GM23338 (cell line): ENCODE data around the gene FBLIM1. TPM values are rescaled to one million over a fixed set of nuclear protein-coding genes. Genes with fewer than 3 reads are reported as not detected.

ENCODE experiments used
- ATAC-seq: fragments of 200-7000 bp; cut with Tn5 transposase; 3 replicates; pipeline ENCODE4 v1.9.1; 2020
- DNase-seq: peaks from one replicate; pipeline ENCODE4 v3.0.0-alpha.2; 2015; ENCODE audit warnings: low spot score
- H2AFZ ChIP-seq: fragments of 200-600 bp; sonication (generic); 2 replicates; pipeline ENCODE4 v1.8.0; 2016; ENCODE audit warnings: antibody characterized with exemption, mild to moderate bottlenecking, moderate library complexity
- H3F3A ChIP-seq: fragments of 200-600 bp; sonication (generic); replicated peaks from 2 replicates; pipeline ENCODE4 v1.8.0; 2017; ENCODE audit warnings: antibody characterized with exemption, mixed run types, low read depth
- H3K27ac ChIP-seq: fragments of 200-600 bp; sonication (generic); 2 replicates; pipeline ENCODE4 v1.6.1; 2016; ENCODE audit warnings: low read depth
- H3K27me3 ChIP-seq: fragments of 200-600 bp; sonication (generic); 2 replicates; pipeline ENCODE4 v1.8.0; 2016; ENCODE audit warnings: mild to moderate bottlenecking, mixed run types, moderate library complexity; ENCODE audit not compliant: insufficient read depth
- H3K36me3 ChIP-seq: fragments of 200-600 bp; sonication (generic); 2 replicates; pipeline ENCODE4 v1.8.0; 2016; ENCODE audit warnings: mild to moderate bottlenecking; ENCODE audit not compliant: insufficient read depth
- H3K4me1 ChIP-seq: fragments of 200-600 bp; sonication (generic); 2 replicates; pipeline ENCODE4 v1.8.0; 2016; ENCODE audit warnings: mild to moderate bottlenecking, moderate library complexity; ENCODE audit not compliant: insufficient read depth
- H3K4me2 ChIP-seq: fragments of 200-600 bp; sonication (generic); 2 replicates; pipeline ENCODE4 v1.7.1; 2017; ENCODE audit warnings: mixed run types
- H3K4me3 ChIP-seq: fragments of 200-600 bp; sonication (generic); 2 replicates; pipeline ENCODE4 v1.6.1; 2016; ENCODE audit warnings: mixed run types
- H3K79me2 ChIP-seq: fragments of 200-600 bp; sonication (generic); replicated peaks from 2 replicates; pipeline ENCODE4 v1.8.0; 2017; ENCODE audit warnings: mild to moderate bottlenecking; ENCODE audit not compliant: insufficient read depth
- H3K9me2 ChIP-seq: fragments of 200-600 bp; sonication (generic); 2 replicates; pipeline ENCODE4 v1.8.0; 2017; ENCODE audit not compliant: insufficient read depth
- H4K20me1 ChIP-seq: fragments of 200-600 bp; sonication (generic); replicated peaks from 2 replicates; pipeline ENCODE4 v1.8.0; 2017; ENCODE audit warnings: mild to moderate bottlenecking; ENCODE audit not compliant: insufficient read depth
- H3K27ac Mint-ChIP-seq: 2 replicates; pipeline ENCODE4 v1.8.0; 2020; ENCODE audit warnings: inconsistent platforms, mild to moderate bottlenecking, moderate library complexity, mixed read lengths
- H3K27me3 Mint-ChIP-seq: 3 replicates; pipeline ENCODE4 v1.8.0; 2022; ENCODE audit warnings: low read depth, mild to moderate bottlenecking, moderate library complexity, mixed read lengths, inconsistent platforms; ENCODE audit not compliant: insufficient read depth, poor library complexity
- H3K36me3 Mint-ChIP-seq: 3 replicates; pipeline ENCODE4 v1.8.0; 2021; ENCODE audit warnings: low read depth, mild to moderate bottlenecking, inconsistent platforms, moderate library complexity, mixed read lengths
- H3K4me1 Mint-ChIP-seq: 3 replicates; pipeline ENCODE4 v1.8.0; 2020; ENCODE audit warnings: mild to moderate bottlenecking, inconsistent platforms, mixed read lengths
- H3K4me3 Mint-ChIP-seq: 3 replicates; pipeline ENCODE4 v1.8.0; 2021; ENCODE audit warnings: moderate library complexity, mild to moderate bottlenecking, inconsistent platforms, mixed read lengths
- H3K9me3 Mint-ChIP-seq: 3 replicates; pipeline ENCODE4 v1.8.0; 2020; ENCODE audit warnings: moderate library complexity, mild to moderate bottlenecking, inconsistent platforms, mixed read lengths
- CREB1 ChIP-seq: fragments of 250-450 bp; sonication (Bioruptor Pico); IDR thresholded peaks from 2 replicates; pipeline ENCODE4 v1.5.0; 2020; ENCODE audit warnings: low read depth, mild to moderate bottlenecking, moderate library complexity
- ETS1 ChIP-seq: IDR thresholded peaks from 2 replicates; pipeline ENCODE4 v1.6.1; 2016; ENCODE audit warnings: antibody characterized with exemption
- EZH2 ChIP-seq: fragments of 200-600 bp; sonication (generic); IDR thresholded peaks from one replicate; pipeline ENCODE4 v1.8.0; 2017; ENCODE audit warnings: antibody characterized with exemption, mild to moderate bottlenecking, low read depth; ENCODE audit not compliant: unreplicated experiment
- EZH2phosphoT487 ChIP-seq: fragments of 200-600 bp; sonication (generic); IDR thresholded peaks from one replicate; pipeline ENCODE4 v1.8.1; 2018; ENCODE audit warnings: antibody characterized with exemption; ENCODE audit not compliant: unreplicated experiment
- JUNB ChIP-seq: IDR thresholded peaks from one replicate; pipeline ENCODE4 v1.6.1; 2016; ENCODE audit warnings: antibody characterized with exemption; ENCODE audit not compliant: unreplicated experiment
- POLR2AphosphoS5 ChIP-seq: IDR thresholded peaks from 2 replicates; pipeline ENCODE4 v1.6.1; 2016; ENCODE audit warnings: antibody characterized with exemption, low read depth
- REST ChIP-seq: IDR thresholded peaks from one replicate; pipeline ENCODE4 v1.6.1; 2018; ENCODE audit warnings: antibody characterized with exemption; ENCODE audit not compliant: unreplicated experiment
- STAT1 ChIP-seq: IDR thresholded peaks from one replicate; pipeline ENCODE4 v1.6.1; 2016; ENCODE audit warnings: antibody characterized with exemption; ENCODE audit not compliant: unreplicated experiment
- ZNF331 ChIP-seq: fragments of 250-450 bp; sonication (Bioruptor Pico); IDR thresholded peaks from 2 replicates; pipeline ENCODE4 v1.5.0; 2020; ENCODE audit warnings: low read depth, mild to moderate bottlenecking, moderate library complexity
- ZNF462 ChIP-seq: fragments of 250-450 bp; sonication (Bioruptor Pico); IDR thresholded peaks from 2 replicates; pipeline ENCODE4 v1.5.0; 2020; ENCODE audit warnings: mild to moderate bottlenecking, moderate library complexity
- polyA plus RNA-seq: library from polyadenylated mRNA; unstranded; fragments of >200 nt; fragmentation: Nextera tagmentation; extraction: Ambion mirVana; gene quantifications from 2 replicates; pipeline ENCODE4 v1.2.1, GENCODE V29; 2016
- total RNA-seq: library from RNA; depleted of rRNA; stranded (reverse); fragments of >200 nt; shearing (Covaris generic); gene quantifications from 2 replicates; pipeline ENCODE4 v1.2.3, GENCODE V29; 2014

The FBLIM1 gene
- total and polyA plus RNA-seq, 2 experiments from 2014 or later: 41.7 to 81.7 TPM

GRCh38 chr1:15727424-15727823 is 31.2 kb upstream of the FBLIM1 start (continued):
- TF ChIP-seq REST (no peak), JUNB (no peak), STAT1 (no peak), EZH2 (no peak), EZH2phosphoT487 (no peak)

GRCh38 chr1:15727866-15728534 is 30.6 kb upstream of the FBLIM1 start:
- H3K36me3 ChIP-seq: no peaks in the 10 kb centered on the region
- H3K4me3 Mint-ChIP-seq: no peak overlapping the region
- TF ChIP-seq CREB1 (CRISPR knock-in tag) (no peak), ZNF462 (CRISPR knock-in tag) (no peak), JUNB (no peak), ZNF331 (CRISPR knock-in tag) (no peak), POLR2AphosphoS5 (no peak), STAT1 (no peak), ETS1 (no peak), REST (no peak)

More at GRCh38 chr1:15727866-15728534, 30.6 kb upstream of the FBLIM1 start:
- Histone ChIP-seq H3K9me2 (no peaks in the 10 kb centered on the region), H3K79me2 (no peaks in the 10 kb centered on the region), H3K4me2 (no peak overlapping the region), H2AFZ (no peak overlapping the region), H3K27me3 (no peaks in the 10 kb centered on the region), H3K4me3 (no peak overlapping the region), H3K27ac (no peak overlapping the region), H3F3A (no peaks in the 10 kb centered on the region), H4K20me1 (no peaks in the 10 kb centered on the region), H3K4me1 (no peaks in the 10 kb centered on the region)
- Mint-ChIP-seq H3K4me1 (no peaks in the 10 kb centered on the region), H3K27ac (no peak overlapping the region), H3K36me3 (peaks cover 32% of the 10 kb centered on the region), H3K9me3 (no peaks in the 10 kb centered on the region), H3K27me3 (peaks cover 8% of the 10 kb centered on the region)
- ATAC-seq: no peak
- no peak for DNase-seq
